HG02678 (cell line): ENCODE measurements around the gene EMCN.

Experiments
- ATAC-seq: cut with Tn5 transposase; IDR thresholded peaks from one replicate; pipeline ENCODE4 v1.9.1; 2021; ENCODE audit warnings: mild to moderate bottlenecking, moderate library complexity; ENCODE audit not compliant: unreplicated experiment

The EMCN gene

DNA sequence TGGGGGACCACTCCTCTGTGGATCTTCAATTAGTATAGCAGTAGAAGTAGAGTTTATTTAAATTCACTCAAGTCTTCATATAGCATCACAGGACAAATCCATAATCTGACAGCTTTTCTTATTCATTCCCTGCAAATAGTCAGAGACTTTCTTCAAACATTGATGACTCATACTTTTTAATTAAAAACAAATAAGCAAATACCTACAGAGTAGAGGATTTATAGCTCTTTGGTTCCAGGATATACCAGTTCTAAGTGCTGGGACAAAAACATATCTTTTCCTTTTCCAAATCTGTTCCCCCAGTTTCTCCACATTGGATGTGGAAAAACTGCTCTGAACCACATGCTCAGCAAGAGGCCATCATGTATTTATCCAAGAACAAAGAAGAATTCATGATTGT lies 24.1 kb downstream of the EMCN start:
- no peak for ATAC-seq

DNA sequence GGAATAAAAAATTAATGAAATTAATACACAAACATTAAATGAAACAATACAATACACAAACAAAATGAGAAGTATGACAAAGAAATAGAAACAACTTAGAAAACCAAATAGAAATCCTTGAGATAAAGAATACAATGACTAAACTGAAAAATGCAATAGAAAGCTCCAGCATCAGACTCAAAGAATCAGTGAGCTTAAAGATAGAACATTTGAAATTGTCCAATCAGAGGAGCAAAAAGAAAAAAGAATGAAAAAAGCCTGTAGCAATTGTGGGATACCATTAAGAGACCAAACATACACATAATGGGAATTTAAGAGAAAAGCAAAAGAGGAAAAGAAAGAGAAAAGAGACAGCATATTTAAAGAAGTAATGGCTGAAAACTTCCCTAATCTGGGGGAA lies 25.7 kb downstream of the EMCN start:
- ATAC-seq = no peak

DNA sequence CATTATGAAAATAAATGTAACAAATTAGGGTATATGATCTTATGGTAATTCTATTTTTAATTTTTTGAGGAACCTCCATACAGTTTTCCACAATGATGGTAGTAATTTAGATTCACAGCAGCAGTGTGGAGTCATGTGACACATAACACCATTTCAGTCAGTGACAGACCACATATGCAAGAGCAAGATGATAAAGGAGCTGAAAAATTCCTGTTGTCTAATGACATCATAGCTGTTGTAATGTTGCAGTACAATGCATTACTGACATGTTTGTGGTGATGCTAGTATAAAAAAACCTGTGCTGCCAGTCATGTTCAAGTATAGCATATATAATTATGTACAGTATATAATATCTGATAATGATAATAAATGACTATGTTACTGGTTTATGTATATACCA lies 28.5 kb downstream of the EMCN start:
- ATAC-seq = no peak

DNA sequence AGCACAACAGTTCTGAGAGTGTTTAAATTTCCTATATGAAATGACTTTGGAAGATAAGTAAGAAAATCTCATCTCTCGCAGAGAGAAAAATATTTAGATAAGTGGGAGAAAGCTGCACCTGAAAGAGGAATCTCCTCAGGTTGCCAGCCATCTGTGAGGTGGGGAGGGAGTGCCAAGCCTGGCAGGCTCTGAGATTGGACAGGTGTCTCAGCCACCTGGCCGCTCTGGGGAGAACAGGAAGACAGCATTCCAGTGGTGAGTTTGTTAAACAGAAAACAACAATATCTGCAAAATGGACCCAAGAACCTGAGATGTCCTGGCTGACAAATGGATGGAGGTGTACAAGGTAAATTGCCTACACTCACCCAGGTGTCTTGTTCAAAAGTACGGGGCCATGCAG lies 31.3 kb downstream of the EMCN start:
- no peak for ATAC-seq

DNA sequence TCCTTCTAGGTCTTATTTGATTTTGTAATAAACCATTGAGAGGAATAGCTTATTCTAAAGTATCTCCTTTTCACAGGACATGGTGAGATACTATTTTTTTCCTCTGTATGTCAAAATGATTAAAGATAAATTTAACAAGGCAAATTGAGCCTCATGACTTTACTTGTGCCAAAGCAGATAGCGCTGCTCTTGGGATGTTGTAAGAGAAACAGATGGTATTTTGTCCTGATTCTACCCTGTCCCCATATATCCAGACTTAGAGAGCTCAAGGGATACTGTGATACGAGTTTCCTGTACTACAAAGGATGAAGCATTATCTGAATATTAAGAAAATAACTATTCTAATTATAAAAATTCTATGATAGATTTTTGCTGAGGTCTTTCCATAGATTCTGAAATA lies 34.0 kb downstream of the EMCN start:
- no peak for ATAC-seq

DNA sequence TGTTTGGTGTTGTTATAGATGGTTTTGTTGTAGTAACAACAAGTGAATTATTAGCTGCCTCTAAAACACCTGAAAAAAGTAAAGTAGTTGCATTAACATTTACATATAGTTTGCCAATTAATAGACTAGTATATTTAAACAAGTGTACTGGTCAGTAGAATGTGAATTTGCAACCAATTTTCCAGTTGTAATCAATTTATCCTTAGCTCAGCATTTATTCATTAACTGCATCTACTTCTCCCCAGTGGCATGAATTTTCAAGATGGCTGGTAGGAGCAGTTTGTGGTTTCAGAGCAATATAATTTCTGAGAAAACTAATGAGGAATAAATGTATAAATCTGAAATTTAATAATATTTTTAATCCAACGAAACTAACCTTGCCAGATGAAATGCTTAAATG lies 37.9 kb downstream of the EMCN start:
- ATAC-seq = no peak

DNA sequence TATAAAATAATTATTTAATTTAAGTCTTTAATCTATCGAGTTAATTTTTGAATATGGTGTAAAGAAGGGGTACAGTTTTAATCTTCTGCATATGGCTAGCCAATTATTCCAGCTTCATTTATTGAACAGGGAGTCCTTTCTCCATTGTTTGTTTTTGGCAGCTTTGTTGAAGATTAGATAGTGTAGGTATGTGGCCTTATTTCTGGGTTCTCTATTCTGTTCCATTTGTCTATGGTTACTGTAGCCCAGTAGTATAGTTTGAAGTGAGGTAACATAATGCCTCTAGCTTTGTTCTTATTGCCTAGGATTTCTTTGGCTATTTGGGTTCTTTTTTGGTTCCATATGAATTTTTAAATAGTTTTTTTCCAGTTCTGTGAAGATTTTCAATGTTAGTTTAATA lies 48.3 kb downstream of the EMCN start:
- no peak for ATAC-seq

DNA sequence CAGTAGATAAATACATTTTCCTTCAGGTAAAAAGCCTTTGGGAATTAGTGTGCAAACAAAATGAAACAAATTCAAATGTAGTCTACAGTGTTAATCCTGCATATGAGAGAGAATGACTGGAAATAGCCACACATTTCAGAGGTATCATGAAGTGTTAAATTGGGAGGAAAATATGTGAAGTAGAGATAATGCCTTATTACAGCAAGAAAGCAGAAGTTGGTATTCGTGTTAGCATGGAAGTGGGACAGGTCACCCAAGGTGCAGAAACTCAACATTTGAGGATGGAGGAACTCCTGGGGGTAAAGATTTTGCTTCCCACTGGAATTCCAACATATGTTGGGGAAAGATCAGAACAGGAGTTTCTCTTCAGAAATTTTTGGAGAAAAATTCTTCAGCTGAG lies 51.3 kb downstream of the EMCN start:
- no peak for ATAC-seq

DNA sequence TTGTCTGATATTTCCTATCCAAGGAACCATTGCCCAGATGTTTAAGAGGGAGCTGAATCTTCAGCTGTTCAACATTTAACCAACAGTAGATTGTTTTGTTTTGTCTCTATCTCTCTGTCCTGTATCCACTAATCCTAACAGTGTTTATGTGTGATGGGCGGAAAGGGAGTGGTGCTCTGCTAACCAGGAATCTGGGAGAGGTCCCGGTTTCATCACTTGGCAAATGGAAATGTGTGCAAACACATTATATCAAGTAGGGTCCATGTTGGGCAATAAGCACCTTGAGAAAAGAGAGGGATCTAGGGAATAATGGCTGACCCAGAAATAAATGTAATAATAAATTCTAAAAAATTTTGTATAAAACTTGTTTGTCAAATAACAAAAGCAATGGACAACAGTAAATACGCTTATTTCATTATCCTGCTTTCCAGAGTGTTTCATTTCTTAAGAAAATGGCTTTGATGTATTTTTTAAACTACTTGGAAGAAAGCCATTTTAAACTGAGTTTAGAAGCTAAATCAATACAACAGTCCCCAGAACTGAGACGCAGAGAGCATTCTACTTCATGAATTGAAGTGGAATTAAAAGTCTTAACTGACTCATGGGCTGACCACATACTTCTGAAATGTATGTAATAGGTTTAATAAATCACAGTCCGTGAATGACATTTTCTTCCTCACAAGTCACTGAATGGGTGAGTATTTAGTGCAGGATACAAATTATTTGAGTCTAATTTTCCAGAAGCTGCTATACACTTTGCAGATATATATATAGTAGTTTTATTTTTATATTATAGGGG lies 55.8 kb downstream of the EMCN start:
- no peak for ATAC-seq

DNA sequence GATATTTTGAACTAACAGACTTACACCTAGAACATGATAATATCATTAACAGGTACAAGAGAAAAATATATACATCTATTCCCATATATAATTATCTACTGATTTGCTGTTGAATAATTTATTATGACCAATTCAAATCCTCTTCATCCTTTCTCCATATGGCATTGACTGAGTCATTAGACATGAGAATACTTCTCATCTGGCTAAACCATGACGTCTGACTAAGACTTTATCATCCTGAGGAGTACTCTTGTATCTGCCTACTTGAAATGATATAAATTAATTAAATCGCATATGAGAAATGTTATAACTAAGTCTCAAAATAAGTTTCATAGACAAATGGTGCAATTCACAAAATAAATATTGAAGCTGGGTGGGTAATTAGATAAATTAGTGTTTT lies 67.4 kb downstream of the EMCN start:
- no peak for ATAC-seq

DNA sequence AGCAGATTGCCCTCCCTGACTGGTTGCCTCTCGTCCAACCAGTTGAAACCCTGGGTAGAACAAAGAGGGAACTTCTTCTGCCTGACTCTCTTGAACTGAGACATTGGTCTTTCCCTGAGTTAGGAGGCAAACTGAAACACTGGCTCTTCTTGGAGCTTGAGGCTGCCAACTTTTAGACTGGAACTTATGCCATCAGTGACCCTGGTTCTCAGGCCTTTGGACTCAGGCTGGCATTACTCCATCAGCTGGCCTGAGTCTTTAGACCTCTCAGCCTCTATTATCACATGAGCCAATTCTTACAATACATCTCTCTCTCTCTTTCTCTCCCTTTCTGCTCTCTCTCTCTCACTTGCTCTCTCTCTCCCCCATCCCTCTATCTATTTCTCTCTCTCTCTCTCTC lies 86.4 kb downstream of the EMCN start:
- ATAC-seq = no peak

DNA sequence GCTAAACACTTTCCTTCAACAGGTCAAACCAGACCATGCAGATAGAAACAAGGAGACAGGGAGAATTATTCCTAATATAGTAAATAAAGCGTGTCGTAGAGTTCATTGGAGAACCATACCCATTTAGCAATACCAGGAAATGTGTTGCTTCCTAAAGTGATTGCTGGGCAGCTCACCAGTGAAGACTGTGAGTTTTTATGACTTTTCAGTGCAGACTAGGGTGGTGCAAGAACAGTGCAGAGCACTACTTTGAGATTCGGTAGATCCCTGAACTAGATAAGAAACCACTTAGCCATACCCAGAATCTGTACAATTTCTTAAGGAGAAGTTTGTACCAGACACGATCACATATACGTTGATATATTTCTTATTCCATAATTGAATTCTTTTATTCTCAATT lies 87.4 kb downstream of the EMCN start:
- ATAC-seq = no peak

DNA sequence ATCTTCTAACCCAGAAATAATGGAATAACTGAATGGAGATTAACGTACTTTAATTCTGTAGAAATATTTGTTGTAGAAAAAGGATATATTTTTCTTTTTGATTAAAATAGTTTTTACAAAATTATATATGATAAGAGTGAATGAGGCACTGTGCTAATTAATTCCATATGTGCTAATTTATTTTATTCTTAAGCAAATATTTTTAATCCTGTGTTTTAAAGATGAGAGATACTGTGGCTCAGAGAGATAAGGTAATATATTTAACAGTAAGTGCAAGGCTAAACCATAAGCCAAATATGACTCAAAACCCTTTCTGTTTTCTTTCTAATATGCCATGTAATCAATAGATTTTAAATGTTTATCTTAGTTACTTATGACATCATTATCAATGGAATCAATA lies 88.2 kb downstream of the EMCN start:
- no peak for ATAC-seq

DNA sequence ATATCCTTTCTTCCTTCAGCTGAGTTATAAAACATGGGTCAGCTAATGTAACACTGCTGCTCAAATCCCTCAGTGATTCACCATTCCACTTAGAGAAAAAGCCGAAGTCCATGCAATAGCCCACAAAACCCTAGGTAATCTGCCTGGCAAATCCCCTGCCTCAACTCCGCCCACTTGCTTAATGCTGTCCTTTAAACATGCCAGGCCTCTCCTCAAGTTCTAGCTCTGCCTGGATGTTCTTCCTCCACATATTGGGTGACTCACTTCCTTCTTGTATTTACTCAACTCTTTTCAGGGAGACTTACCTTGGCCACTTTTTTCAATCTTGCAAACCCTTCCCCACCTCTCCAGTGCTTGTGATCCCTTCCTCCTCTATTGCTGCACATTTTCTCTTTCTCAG lies 89.8 kb downstream of the EMCN start:
- no peak for ATAC-seq

DNA sequence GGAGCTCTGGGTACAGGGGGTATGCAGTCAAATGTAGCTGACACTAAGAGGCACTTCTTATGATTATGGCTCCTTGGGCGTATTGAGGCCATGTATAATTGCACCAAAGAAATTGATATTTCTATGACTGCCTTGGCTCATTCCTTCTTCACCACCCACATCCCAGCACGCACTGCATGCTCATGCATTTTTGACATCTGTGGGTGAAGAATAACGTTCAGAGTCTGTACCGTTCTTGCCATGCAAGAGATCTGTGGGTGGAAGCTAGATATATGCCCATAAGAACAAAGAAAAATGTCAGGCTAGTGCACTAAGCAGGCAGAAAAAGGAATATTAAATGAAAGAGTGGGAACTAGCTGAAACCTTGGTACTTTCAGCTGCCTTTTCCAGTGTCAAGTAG lies 93.4 kb downstream of the EMCN start:
- no peak for ATAC-seq

DNA sequence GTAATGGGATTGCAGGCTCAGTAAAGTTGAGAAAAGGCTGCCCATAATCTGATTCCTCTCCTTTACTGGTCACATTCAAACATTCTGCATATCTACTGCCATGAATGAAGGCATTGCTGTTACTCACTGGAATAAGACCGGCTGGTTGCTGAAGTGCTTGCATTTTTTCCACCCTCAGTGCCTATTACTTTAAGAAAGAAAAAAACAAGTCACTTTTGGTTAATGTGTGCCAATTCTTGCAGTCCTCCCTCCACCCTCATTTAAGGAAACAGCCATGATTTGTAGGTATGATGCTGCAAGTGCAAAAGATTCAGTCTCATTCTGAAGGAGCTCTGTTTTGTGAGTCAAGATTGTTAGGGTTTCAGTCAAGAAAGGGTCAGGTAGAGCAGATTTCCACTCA lies 94.9 kb downstream of the EMCN start:
- ATAC-seq = no peak

DNA sequence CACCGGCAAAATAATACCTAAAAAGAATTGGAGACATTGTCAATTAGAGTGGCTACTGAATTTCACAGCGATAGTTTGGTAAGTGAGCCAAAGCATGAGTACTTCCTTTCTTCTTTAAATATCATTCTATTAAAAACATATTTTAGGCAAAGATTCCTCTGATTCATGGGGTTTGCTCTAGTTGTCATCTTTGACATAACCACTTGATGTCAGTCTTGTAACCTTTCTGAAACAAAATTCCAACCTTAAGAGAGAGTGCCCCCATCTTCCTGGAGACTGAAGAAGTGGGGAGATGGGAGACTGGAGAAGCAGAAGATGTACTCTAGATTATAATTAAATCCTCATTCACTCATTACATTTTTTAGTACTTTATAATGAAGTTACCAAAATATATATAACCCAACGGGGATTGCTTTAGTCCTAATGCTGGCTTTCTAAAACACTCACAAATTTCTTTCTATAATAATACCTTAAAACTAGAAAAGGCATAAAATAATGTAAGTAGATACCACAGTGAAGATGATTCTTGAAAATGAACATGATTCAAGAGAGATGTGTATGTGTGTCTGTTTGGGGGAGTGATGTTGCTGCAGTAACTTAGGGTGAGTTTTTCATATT lies 96.4 kb downstream of the EMCN start:
- no peak for ATAC-seq

DNA sequence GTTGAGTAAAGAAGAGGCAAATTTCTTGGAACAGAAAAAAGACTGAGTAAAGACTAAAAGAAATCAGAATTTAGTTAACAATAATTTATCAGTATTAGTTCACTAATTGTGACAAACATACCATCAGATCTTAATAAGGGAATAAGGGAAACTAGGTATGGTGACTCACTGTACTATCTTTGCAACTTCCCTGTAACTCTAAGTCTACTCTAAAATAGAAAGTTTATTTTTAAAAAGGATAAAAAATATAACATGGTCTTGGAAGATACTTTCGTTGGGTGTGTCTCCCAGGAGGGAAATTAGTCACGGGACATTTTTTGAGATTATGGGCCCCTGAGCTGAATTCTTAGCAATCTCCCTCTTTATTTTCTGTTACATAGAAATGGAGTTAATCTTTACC lies 97.3 kb downstream of the EMCN start:
- no peak for ATAC-seq

DNA sequence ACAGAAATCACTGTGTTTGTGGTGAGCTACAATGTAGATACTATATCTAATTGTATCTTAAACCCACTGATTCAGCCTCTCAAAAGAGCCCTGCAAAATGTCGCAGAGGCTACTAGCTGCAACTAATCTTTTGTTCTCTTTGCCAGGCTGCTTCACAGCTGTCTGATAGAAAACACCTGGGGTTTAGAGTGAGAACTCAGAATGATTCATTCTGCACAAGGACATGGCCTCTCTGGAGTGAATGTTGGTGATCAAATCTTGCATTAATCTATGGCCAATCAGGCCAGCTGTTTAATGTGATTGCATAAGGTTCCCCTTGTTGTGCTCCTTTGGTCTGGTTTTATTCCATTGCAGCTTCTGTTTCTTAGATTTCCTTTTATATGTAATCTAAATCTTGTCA lies 100.3 kb downstream of the EMCN start:
- ATAC-seq = no peak

DNA sequence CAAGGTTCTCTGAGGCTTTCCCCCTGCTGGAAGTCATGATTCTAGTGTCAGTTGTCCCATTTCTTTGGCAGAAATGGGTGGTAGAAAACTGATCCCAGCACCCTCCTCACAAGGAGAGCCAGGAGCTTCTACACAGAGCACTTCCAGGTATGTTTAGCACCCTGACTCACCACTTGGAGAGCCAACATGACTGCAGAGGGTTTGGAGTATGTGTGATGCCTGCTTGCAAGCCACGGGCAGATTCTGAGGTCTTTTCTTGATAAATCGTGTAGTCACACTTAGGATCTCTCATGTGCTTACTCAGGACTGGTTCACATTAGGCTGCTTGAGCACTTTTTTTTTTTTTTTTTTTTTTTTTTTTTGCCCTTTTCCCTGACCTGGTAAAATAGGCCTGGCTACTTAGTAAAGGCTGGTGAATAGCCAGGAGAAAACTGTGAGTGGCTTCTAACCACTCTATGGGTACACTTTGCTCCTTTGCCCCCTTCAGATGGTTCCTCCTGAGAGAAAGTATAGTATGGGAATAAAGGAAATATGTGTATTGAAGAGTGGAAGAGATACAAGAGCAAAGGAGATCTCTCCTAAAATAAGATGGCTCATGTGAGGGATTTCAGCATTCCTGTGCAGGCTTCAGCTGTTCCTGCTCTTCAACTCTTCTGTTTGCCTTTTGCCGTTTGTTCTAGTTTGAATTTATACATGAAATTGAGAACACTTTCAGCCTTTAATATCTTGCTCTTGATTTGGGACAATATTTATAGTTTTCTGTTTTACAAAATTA lies 103.6 kb downstream of the EMCN start:
- no peak for ATAC-seq

DNA sequence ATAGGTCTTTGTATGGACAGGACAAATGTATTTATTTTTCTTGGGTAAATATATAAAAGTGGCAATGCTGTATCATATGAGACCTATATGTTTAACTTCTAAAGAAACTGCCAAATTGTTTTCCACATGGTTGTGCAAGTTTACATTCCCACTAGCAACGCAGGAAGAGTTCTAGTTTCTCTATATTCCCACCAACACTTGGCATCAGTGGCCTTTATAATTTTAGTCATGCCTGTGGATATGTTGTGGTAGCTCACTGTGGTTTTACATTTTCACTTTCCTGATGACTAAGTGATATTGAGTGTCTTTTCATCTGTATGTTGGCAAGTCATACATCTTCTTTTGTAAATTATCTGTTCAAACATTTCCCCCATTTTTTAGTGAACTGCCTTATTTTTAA lies 126.0 kb downstream of the EMCN start:
- no peak for ATAC-seq

DNA sequence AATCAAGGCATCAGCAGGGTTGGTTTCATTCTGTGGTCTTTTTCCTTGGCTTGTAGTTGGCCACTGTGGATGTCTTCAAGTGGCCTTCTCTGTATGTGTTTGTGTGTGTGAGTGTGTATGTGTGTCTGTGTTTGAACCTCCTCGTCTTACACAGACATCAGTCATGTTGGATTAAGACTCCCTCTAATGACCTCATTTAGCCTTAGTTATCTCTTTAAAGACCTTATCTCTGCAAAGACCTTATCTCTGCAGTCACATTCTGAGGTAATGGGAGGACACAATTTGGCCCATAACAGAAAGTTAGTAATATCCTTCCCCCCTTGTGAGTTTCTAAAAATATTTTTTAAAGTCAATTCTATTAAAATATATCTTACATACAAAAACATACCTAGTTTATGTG lies 126.7 kb downstream of the EMCN start:
- no peak for ATAC-seq
